ENCODE results near the gene SLC27A1. TPM values are rescaled to one million over a fixed set of nuclear protein-coding genes. Genes with fewer than 3 reads are reported as not detected.

The SLC27A1 gene
- total RNA-seq, 3 donors from 2014 or later (not counting 1 experiment from before 2014, with no cell fraction given), result 12.9 to 26.2 (median 16.3) TPM

GRCh38 chr19:17525141-17525540, 54.8 kb downstream of the SLC27A1 start:
- Histone ChIP-seq H3K4me3 (ENCODE audit: low read length) (no peak overlapping the region), H3K27me3 (ENCODE audit: control insufficient read depth, insufficient read depth, low read length) (no peaks in the 10 kb centered on the region), H3K27ac (ENCODE audit: low read length) (no peak overlapping the region), H3K36me3 (ENCODE audit: control insufficient read depth, insufficient read depth, low read length) (peaks cover 2% of the 10 kb centered on the region), H3K4me1 (ENCODE audit: control insufficient read depth, insufficient read depth, low read length) (peaks cover 61% of the 10 kb centered on the region), H3K9me3 (ENCODE audit: control insufficient read depth, insufficient read depth, low read length) (peaks cover 9% of the 10 kb centered on the region)
- 86% methylated on average over 9 of the region's 9 CpGs for WGBS (ENCODE audit: insufficient coverage)
- Mint-ChIP-seq H3K27ac (no peak overlapping the region), H3K27me3 (ENCODE audit: low read depth in 2 of 2) (no peaks in the 10 kb centered on the region), H3K36me3 (no peaks in the 10 kb centered on the region), H3K4me1 (peaks cover 34 to 35% of the 10 kb centered on the region in 2 donors), H3K4me3 (no peak overlapping the region), H3K9me3 (peaks cover 0 to 2% of the 10 kb centered on the region in 2 donors)
- intact Hi-C loops (cut with micrococcal nuclease), result no loop called here
- DNase-seq, result no peak
- TF ChIP-seq, protein P1, sequence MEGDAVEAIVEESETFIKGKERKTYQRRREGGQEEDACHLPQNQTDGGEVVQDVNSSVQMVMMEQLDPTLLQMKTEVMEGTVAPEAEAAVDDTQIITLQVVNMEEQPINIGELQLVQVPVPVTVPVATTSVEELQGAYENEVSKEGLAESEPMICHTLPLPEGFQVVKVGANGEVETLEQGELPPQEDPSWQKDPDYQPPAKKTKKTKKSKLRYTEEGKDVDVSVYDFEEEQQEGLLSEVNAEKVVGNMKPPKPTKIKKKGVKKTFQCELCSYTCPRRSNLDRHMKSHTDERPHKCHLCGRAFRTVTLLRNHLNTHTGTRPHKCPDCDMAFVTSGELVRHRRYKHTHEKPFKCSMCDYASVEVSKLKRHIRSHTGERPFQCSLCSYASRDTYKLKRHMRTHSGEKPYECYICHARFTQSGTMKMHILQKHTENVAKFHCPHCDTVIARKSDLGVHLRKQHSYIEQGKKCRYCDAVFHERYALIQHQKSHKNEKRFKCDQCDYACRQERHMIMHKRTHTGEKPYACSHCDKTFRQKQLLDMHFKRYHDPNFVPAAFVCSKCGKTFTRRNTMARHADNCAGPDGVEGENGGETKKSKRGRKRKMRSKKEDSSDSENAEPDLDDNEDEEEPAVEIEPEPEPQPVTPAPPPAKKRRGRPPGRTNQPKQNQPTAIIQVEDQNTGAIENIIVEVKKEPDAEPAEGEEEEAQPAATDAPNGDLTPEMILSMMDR (IDR thresholded peaks at IDR 0.05), result no peak
- no peak for ATAC-seq

GRCh38 chr19:17526922-17527321, 56.6 kb downstream of the SLC27A1 start:
- H3K4me3 ChIP-seq (ENCODE audit: low read length), result peak overlapping the region; percentile 45
- TF ChIP-seq, protein P1 (IDR thresholded peaks at IDR 0.05), result no peak
- H3K27ac Mint-ChIP-seq, result no peak overlapping the region
- H3K27me3 ChIP-seq (ENCODE audit: control insufficient read depth, insufficient read depth, low read length), result no peaks in the 10 kb centered on the region
- no peak for DNase-seq
- no peak overlapping the region for H3K4me3 Mint-ChIP-seq
- H3K9me3 ChIP-seq (ENCODE audit: control insufficient read depth, insufficient read depth, low read length), result peaks cover 9% of the 10 kb centered on the region
- H3K27me3 Mint-ChIP-seq (ENCODE audit: low read depth in 2 of 2), result no peaks in the 10 kb centered on the region
- peak overlapping the region; percentile 45 for H3K27ac ChIP-seq (ENCODE audit: low read length)
- intact Hi-C loops (cut with micrococcal nuclease), result no loop called here
- peaks cover 67% of the 10 kb centered on the region for H3K4me1 ChIP-seq (ENCODE audit: control insufficient read depth, insufficient read depth, low read length)
- WGBS (ENCODE audit: insufficient coverage), result 24% methylated on average over 14 of the region's 16 CpGs
- no peaks in the 10 kb centered on the region for H3K36me3 ChIP-seq (ENCODE audit: control insufficient read depth, insufficient read depth, low read length)
- peaks cover 34 to 35% of the 10 kb centered on the region in 2 donors for H3K4me1 Mint-ChIP-seq
- peaks cover 0 to 2% of the 10 kb centered on the region in 2 donors for H3K9me3 Mint-ChIP-seq
- ATAC-seq, result no peak
- no peaks in the 10 kb centered on the region for H3K36me3 Mint-ChIP-seq

DNA sequence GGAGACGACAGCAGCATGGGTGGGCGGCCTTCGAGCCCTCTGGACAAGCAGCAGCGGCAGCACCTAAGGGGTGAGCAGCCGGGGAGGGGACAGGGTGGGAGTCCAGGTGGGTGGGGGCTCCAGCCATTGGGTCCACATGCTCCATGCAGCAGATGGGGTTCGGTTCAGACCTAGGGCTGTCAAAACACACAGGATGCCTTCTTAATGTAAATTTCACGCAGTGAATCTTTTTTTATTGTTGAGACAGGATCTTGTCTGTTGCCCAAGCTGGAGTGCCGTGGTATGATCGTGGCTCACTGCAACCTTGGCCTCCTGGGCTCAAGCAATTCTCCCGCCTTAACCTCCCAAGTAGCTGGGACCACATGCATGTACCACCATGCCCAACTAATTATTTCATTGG, 57.0 kb downstream of the SLC27A1 start:
- peaks cover 0 to 2% of the 10 kb centered on the region in 2 donors for H3K9me3 Mint-ChIP-seq
- DNase-seq (no peak), ATAC-seq (no peak)
- intact Hi-C loops (cut with micrococcal nuclease), result no loop called here
- no peaks in the 10 kb centered on the region for H3K36me3 Mint-ChIP-seq
- Histone ChIP-seq H3K4me3 (ENCODE audit: low read length) (peak overlapping the region; percentile 45), H3K27me3 (ENCODE audit: control insufficient read depth, insufficient read depth, low read length) (no peaks in the 10 kb centered on the region), H3K27ac (ENCODE audit: low read length) (no peak overlapping the region), H3K4me1 (ENCODE audit: control insufficient read depth, insufficient read depth, low read length) (peaks cover 64% of the 10 kb centered on the region), H3K9me3 (ENCODE audit: control insufficient read depth, insufficient read depth, low read length) (peaks cover 9% of the 10 kb centered on the region), H3K36me3 (ENCODE audit: control insufficient read depth, insufficient read depth, low read length) (no peaks in the 10 kb centered on the region)
- TF ChIP-seq, protein P1 (IDR thresholded peaks at IDR 0.05), result no peak
- H3K27ac Mint-ChIP-seq, result no peak overlapping the region
- H3K4me3 Mint-ChIP-seq, result no peak overlapping the region
- WGBS (ENCODE audit: insufficient coverage), result 45% methylated on average over 10 of the region's 10 CpGs
- H3K27me3 Mint-ChIP-seq (ENCODE audit: low read depth in 2 of 2), result no peaks in the 10 kb centered on the region
- peaks cover 33 to 34% of the 10 kb centered on the region in 2 donors for H3K4me1 Mint-ChIP-seq

- Mint-ChIP-seq H3K4me1 (peaks cover 20 to 21% of the 10 kb centered on the region in 2 donors), H3K27me3 (ENCODE audit: low read depth in 2 of 2) (no peaks in the 10 kb centered on the region), H3K36me3 (no peaks in the 10 kb centered on the region), H3K27ac (no peak overlapping the region), H3K9me3 (peaks cover 0 to 2% of the 10 kb centered on the region in 2 donors), H3K4me3 (no peak overlapping the region)
- ATAC-seq (no peak), DNase-seq (no peak)
- WGBS (ENCODE audit: insufficient coverage), result 90% methylated on average over 3 of the region's 3 CpGs
- Histone ChIP-seq H3K4me1 (ENCODE audit: control insufficient read depth, insufficient read depth, low read length) (peaks cover 51% of the 10 kb centered on the region), H3K4me3 (ENCODE audit: low read length) (peak overlapping the region; percentile 45), H3K36me3 (ENCODE audit: control insufficient read depth, insufficient read depth, low read length) (no peaks in the 10 kb centered on the region), H3K27me3 (ENCODE audit: control insufficient read depth, insufficient read depth, low read length) (no peaks in the 10 kb centered on the region), H3K9me3 (ENCODE audit: control insufficient read depth, insufficient read depth, low read length) (peaks cover 9% of the 10 kb centered on the region), H3K27ac (ENCODE audit: low read length) (peak overlapping the region; percentile 2)
- TF ChIP-seq, protein P1 (IDR thresholded peaks at IDR 0.05), result no peak
- intact Hi-C loops (cut with micrococcal nuclease), result no loop called here
Measured at GRCh38 chr19:17528610-17529009, 58.3 kb downstream of the SLC27A1 start.

Measured in natural killer cell (primary cell).